ENCODE measurements around the gene BCKDK.

GRCh38 chr16:31125844-31126243, 17.7 kb downstream of the BCKDK start:
- TF ChIP-seq CTCF (IDR thresholded peaks at IDR 0.05) (no peak), POLR2AphosphoS5 (IDR thresholded peaks at IDR 0.05) (no peak), POLR2A (IDR thresholded peaks at IDR 0.05; ENCODE audit: low read depth) (no peak), EP300 (IDR thresholded peaks at IDR 0.05) (no peak)

All from esophagus muscularis mucosa (tissue), 4 donors.